Stimulated activated CD4-positive, alpha-beta T cell treated with anti-CD3 and anti-CD28 coated beads, Interleukin-15, amount 100 ng/mL, for 48 hours (primary cell): ENCODE measurements around the gene PPP4R3A.
"Not testable (repeated sequence)": the region's sequence is repeated elsewhere in the genome, so short reads cannot be mapped to it uniquely, and the experiment has no call there.

Experiments used
- DNase-seq, 2 donors: peaks; one replicate each; pipeline ENCODE4 v3.0.0-alpha.2; 2020; ENCODE audit warnings: low read depth in 2 of 2

Gene PPP4R3A

DNA sequence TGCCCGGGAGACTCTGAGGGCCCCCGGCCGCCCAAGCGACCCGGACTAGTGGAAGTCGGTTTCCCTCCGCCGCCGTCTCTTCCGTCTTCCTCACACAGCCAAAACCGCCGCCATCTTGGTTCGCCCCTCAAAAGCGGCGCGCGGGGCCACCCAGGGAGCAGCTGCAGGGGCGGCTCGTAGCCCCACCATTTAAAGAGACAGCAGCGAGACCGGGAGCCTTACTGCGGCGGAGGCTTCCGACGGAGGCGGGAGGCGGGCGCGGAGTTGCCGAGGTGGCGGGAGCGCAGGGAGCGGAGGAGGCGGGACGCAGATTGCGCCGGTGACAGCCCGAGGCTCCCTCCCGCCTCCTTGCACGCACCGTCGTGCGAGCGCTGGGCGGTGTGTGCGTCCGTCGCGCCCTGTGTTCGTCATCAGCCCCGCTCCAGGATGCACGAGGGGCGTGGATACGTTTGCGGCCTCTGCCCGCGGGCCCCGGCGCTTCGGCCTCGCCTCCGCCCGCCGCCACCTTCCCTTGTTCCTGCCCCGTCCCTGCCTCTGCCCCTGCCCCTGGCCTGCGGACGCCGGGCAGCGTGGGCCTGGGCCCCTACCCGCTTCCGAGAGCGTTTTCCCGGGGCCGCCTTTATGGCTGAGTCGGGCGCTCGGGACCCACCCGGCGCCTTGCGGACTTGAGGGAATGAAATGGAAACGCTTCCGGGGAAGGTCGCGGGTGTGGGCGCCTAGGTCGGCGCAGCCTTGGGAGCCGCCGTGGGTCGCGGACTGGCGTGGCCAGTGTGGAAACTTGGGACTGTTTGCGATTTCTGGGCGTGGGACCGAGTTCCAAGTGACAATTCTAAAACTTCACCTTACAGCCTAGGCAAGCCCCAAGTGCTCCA lies at the start of gene PPP4R3A:
Gene PPP4R3A, minus strand, starts transcription at position 140 of the 872 bp plus-strand sequence. CDS start 663 bp downstream, outside the sequence.
- peak; percentile 89 to 90 for DNase-seq

DNA sequence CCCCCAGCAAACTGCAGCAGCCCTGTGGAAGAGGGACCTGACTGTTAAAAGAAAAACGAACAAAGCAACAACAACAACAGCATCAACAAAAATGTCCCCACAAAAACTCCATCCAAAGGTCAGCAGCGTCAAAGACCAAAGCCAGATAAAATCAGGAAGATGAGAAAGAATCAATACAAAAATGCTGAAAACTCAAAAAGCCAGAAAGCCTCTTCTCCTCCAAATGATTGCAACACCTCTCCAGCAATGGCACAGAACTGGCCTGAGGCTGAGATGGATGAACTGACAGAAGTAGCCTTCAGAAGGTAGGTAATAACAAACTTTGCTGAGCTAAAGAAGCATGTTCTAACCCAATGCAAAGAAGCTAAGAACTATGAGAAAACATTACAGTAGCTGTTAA lies 45.4 kb upstream of the PPP4R3A start:
- no peak for DNase-seq

DNA sequence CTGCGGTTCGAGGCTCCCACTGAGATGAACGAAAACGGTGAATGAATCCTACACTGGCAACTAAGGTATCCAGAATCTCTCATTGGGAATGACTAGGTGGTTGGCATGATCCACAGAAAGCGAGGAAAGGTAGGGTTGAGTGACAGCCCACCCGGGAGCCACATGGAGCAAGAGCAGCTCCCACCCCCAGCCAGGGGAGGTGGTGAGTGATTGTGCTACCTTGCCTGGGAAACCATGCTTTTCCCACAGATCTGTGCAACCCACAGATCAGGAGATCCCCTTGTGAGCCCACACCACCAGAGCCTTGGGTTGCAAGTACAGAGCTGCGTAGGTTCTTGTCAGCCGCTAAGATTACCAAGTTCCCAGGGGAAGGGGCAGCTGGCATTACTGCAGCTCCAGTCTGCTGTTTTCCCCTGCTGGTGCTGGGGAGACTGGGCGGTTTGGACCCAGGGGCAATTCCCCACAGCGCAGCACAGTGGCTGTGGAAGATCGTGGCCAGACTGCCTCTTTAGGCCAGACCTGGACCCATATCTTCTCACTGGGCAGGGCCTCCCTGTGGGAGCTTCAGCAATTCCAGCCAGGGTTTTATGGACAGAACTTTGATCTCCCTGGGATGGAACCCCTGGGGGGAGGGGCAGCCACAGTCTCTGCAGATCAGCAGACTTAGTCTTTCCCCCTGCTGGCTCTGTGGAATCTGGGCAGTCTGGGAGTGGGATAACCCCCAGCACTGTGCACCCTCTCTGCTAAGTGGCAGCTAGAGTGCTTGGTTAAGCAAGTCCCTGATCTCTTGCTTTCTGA lies 44.6 kb upstream of the PPP4R3A start:
- DNase-seq: no peak

DNA sequence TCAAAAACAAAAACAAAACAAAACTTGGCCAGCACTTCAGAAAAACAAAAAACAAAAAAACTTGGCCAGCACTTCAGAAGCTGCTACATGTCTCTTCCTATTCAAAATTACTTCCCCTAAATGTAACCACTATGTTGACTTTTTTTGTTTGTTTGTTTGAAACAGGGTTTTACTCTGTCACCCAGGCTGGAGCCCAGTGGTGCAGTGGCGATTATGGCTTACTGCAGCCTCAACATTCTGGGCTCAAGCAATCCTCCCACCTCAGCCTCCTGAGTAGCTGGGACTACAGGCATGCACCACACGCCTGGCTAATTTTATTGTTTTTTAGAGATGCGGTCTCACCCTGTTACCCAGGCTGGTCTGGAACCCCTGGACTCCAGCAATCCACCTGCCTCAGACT lies 38.0 kb upstream of the PPP4R3A start:
- DNase-seq: no peak

DNA sequence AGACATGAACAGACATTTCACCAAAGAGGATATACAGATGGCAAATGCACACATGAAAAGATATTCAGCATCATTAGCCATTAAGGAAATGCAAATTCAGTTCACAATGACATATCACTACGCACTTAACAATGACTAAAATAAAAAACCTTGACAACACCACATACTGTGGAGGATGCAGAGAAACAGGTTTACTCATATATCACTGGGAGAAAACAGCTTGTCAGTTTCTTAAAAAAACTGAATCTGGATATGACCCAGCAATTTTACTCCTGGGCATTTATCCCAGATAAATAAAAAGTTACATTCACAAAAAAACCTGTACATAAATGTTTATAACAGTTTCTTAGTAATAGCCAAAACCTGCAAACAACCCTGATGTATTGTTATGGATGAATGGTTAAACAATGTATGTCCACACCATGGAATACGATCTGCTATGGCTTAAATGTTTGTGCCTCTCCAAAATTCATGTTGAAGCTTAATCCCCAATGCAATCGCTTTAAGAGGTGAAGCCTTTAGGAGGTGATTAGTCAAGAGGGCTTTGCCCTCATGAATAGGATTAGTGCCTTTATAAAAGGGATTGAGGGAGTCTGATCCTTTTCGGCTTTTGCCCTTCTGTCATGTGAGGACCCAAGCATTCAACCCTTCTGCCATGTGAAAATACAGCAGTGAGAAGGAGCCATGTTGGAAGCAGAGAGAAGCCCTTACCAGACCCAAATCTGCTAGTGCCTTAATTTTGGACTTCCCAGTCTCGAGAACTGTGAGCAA lies 36.0 kb upstream of the PPP4R3A start:
- DNase-seq: no peak

DNA sequence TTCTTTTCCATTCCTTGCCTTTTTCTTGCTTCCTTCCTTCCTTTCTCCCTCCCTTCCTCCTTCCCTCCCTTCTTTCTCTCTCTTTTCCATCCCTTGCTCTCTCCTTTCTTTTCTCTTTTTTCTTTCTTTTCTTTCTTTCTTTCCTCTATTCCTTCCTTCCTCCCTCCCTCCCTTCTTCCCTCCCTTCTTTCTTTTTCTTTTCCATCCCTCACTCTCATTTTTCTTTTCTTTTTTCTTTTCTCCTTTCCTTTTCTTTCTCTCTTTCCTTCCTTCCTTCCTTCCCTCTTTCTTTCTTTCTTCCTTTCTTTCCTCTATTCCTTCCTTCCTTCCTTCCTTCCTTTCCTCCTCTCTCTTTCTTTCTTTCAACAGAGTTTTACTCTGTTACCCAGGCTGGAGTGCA lies 35.1 kb upstream of the PPP4R3A start:
- no peak for DNase-seq

DNA sequence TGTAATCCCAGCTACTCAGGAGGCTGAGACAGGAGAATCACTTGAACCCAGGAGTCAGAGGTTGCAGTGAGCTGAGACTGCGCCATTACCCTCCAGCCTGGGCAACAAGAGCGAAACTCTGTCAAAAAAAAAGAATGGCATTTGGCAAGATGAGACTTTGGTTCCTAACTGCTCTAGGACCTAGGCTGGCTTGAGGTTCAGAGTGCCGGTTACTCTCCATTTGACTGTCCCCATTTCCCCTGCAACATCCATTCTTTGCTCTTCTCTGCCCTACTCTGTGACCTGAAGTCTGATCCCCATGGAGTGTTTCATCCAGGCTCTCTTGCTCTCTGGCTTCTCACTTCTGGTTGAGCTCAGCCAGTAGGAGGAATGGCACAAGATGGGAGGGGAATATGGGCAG lies 26.2 kb upstream of the PPP4R3A start:
- DNase-seq: no peak

DNA sequence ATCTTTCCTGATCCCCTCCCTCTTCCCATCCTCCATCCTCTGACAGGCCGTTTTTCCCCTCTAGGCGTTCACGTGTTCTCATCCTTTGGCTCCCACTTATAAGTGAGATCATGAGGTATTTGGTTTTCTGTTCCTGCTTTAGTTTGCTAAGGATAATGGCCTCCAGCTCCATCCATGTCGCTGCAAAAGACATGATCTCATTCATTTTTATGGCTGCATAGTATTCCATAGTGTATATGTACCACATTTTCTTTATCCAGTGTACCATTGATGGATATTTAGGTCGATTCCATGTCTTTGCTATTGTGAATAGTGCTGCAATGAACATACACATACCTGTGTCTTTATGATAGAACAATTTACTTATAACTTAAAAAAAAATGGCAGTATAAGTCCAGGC lies 23.9 kb upstream of the PPP4R3A start:
- not testable (repeated sequence) for DNase-seq

DNA sequence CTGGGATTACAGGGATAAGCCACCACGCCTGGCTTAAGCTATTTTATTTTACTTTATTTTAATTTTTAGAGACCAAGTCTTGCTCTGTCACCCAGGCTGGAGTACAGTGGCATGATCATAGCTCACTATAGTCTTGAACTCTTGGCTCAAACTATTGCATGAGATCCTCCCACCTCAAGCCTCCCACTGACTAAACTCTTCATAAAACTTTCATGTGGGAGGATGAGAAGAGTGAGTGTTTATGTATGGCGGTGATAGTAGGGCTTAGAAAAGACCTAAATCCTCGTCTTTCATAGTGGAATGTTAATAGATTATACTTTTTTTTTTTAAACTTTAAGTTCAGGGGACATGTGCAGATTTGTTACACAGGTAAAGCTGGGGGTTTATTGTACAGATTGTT lies 23.5 kb upstream of the PPP4R3A start:
- DNase-seq: no peak

DNA sequence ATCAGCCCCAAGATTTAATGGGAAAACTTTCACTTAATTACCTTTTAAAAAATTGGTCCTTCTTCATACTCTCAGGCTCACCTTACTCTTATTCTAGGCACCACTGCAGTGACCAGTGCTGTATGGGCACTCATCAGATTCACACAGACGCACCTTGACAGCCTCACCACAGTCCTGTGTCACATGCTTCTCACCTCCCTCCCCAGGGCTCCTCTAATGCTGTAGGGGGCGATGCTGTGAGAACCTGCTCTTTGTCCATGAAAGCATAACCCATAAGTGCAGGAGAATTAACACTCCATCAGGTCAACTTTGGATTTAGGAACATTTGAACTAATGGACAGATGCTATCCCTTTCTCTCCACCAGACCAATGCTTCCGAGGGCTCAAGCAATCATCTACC lies 13.9 kb upstream of the PPP4R3A start:
- DNase-seq: no peak

DNA sequence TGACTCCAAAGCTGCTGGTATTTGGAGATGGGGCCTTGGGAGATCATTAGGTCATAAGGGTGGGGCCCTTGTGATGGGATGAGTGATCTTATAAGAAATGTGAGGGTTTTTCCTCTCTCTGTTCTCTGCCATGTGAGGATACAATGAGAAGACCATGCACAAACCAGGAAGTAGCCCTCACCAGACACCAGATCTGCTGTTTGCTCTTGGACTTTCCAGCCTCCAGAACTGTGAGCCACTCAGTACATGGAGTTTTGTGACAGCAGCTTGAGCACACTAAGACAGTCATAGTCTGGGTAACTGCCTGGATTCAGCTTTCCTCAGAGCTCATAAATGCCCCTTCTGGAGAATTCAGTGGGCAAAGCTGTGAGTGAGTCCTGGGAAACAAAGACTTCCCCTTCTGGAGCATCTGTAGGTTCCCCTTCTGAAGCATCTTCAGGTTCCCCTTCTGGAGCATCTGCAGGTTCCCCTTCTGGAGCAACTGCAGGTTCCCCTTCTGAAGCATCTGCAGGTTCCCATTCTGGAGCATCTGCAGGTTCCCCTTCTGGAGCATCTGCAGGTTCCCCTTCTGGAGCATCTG lies 11.0 kb upstream of the PPP4R3A start:
- no peak for DNase-seq

DNA sequence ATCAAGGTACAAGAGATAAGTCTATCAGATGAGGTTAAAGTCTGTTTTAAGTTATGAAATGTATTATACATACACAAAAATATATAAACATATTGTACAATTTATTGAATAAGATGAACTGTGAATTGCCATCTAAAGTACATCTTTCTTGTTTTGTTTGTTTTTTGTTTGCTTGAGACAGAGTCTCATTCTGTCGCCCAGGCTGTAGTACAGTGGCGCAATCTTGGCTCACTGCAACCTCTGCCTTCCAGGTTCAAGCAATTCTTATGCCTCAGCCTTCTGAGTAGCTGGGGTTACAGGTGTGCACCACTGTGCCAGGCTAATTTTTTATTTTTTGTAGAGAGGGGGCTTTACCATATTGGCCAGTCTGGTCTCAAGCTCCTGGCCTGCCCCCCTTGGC lies 10.0 kb upstream of the PPP4R3A start:
- DNase-seq: no peak

DNA sequence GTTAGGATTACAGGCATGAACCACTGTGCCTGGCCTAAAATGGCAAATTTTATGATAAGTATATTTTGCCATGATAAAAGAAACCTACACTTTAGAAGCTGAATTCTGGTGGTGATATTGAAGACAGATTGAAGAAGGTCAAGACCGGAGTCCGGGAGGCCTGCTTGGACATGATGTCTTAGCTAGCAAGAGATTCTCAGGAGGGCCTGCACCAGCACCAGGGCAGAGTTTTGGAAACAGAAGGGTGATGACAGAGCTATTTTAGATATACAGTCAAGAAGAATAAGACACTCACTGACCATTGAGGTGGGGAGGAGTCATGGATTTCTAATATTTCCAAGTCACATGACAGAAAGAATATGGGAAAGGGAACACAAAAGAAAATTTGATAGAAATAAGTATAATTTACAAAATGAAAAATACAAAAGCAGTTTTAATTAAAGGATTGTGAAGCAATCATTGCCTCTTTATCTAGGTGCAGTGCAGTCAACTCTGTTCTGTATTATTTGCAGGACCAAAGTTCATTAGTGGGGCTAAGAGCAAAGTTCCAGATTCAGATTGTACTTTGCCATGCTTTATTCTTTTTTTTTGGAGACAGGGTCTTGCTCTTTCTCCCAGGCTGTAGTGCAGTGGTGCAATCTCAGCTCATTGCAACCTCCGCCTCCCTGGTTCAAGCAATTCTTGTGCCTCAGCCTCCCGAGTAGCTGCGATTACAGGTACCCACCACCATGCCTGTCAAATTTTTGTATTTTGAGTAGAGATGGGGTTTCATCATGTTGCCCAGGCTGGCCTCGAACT lies 9.3 kb upstream of the PPP4R3A start:
- DNase-seq: no peak

DNA sequence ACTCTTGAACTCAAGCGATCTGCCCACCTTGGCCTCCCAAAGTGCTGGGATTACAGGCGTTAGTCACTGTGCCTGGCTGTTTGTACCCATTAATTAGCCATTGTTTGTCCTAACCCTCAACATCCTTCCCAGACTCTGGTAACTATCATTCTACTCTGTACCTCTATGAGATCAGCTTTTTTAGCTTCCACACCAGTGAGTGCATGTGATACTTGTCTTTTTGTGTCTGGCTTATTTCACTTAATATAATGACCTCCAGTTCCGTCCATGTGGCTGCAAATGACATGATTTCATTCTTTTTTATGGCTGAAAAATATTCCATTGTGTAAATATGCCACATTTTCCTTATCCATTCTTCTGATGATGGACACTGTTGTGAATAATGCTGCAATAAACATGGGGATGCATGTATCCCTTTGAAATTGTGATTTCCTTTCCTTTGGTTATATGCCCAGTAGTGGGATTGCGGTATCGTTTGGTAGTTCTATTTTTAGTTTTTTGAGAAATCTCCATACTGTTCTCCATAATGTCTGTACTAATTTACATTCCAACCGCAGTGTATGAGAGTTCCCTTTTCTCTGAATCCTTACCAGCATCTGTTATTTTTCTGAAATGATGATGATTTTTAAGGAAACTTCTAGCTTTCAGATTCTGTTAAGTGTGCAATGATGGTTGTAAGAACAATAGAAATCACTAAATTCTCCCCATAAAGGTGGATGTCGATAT lies 6.7 kb upstream of the PPP4R3A start:
- DNase-seq: no peak

DNA sequence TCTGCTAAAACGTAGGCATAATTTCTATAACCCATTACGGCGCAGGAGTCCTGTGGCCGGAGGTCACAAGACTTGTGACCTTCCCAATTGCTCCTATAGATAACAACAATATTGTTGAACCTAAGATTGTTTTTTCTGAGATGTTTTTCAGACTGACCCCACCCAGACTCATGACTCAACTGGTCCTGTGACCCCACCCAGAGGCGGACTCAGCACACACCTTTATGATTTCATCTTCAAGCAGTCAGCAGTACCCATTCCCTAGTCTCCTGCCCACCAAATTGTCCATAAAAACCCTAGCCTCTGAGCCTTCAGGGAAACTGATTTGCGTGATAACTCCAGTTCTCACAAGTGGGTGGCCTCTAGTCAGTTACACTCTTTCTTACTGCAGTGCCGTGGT lies 5.9 kb upstream of the PPP4R3A start:
- no peak for DNase-seq

DNA sequence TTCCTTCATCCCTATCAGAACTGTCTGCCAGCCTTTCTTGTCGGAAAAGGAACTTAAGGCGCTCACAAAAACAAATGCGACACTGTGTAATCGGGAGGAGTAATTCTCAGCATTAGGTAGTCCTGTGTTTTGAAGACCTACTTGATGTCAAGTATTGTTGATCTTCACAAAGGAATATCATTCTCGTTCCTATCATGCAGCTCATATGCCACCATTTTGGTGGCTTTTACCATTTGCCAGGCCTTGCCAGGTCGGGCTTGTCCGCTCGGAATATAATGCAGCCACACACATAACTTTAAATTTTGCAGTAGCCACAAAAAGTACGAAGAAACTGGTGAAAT lies 903 bp upstream of the PPP4R3A start:
- DNase-seq: no peak

DNA sequence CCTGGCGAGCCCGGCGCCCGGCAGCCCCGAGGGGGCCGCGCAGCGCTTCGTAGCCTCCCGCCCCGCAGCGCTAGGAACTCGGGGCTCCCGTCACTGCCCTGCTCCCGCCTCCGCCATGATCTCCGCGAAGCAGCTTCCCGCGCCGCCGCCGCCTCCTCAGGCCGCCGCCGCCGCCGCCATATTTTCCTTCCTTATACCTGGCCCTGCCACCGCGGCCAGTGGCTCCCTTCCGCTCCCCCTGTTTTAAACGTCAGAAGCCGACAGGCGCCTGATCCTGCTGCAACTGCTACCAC lies 286 bp downstream of the PPP4R3A start:
- DNase-seq: no peak

DNA sequence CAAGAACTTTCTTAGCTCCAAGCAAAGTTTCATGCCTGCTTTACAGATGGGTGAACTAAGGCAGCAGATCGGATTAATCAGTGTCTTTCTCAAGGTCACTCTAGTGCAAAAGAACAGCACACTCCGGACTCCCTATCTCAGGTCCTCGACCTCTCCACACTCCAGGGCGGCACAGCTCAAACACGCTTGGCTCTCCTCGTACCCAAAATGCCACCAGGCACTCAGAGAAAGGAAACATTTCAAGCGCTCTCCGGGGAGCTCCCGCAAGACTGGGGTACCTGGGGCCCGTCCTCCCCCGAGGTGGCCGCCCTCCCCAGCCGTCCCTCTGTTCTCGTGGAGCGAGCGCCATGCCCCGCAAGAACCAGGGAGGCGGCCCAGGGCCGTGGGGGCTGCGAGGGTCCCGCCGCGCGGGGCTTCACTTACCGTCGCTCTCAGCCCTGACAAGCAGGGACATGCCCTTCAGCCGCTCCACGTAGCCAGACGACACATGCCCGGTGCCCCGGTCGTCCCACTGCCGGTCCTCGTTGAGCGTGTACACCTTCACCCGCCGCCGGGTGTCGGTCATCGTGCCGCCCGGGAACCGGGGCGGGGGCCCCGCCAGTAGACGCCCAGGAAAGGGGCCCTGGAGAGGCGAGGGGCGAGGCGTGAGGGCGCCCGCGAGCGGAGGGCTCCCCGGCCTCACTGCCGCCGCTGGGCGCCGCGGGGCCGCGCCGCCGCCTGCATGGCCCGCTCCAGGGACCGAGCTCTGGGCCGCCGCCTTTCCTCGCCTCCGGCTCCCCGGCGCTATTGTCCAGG lies 830 bp downstream of the PPP4R3A start:
- DNase-seq: peak; percentile 21 to 29

DNA sequence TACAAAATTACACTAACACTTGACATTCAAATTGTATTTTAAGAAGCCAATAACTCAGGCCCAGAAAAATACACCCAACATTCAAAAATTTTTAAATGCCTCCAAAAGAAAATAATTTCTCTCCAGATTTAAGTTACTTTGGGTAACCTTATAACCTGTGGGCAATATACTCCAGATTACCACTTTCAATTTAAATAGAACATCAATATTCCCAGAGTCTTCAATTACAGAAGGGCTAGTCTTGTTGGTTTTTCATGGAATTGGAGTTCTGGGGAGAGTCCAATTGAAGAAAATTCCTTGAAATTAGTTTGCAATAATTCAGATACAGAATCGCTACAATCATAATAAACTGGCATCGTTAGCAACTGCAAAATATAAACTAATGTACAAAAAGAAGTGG lies 2.0 kb downstream of the PPP4R3A start:
- no peak for DNase-seq

DNA sequence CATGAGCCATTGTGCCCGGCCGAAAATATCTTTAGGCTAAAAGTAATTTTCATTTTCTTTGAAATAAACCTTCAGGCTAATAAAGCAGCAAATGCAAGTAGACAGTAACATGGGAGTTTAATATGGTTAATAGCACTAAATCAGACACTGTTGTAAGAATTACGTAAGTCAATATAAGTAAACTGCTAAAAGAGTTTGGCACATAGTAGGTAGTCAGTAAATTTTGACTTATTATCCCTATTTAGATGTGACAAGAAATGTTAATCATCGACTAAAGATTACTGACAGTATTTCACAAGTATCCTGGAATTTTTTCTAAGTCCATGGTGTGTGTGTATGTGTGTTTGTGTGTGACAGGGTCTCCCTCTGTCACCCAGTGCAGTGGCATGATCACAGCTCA lies 3.9 kb downstream of the PPP4R3A start:
- no peak for DNase-seq
